Measurements from ENCODE around the gene ATP8A2.

Gene ATP8A2

GRCh38 chr13:25927363-25927762 is 555.6 kb downstream of the ATP8A2 start:
- no peaks in the 10 kb centered on the region for H3K36me3 ChIP-seq (ENCODE audit: control insufficient read depth in 2 of 2, insufficient read depth in 2 of 2, low read length in 2 of 2)
- peaks cover 0 to 3% of the 10 kb centered on the region in 2 donors for H3K27me3 ChIP-seq (ENCODE audit: control insufficient read depth in 2 of 2, insufficient read depth in 2 of 2, low read length in 2 of 2)
- H3K9ac ChIP-seq (ENCODE audit: low read depth in 1 of 2, low read length in 2 of 2) = no peak overlapping the region
- H3K4me3 ChIP-seq (ENCODE audit: low read length in 2 of 2) = no peak overlapping the region
- H3K9me3 ChIP-seq (ENCODE audit: control insufficient read depth in 2 of 2, low read length in 2 of 2) = no peaks in the 10 kb centered on the region
- no peaks in the 10 kb centered on the region for H3K4me1 ChIP-seq (ENCODE audit: control insufficient read depth in 2 of 2, insufficient read depth in 2 of 2, low read length in 2 of 2)
- no peak overlapping the region for H3K27ac ChIP-seq (ENCODE audit: low read depth in 2 of 2, low read length in 2 of 2)

GRCh38 chr13:25927932-25928331 is 556.2 kb downstream of the ATP8A2 start:
- Histone ChIP-seq H3K4me1 (ENCODE audit: control insufficient read depth in 2 of 2, insufficient read depth in 2 of 2, low read length in 2 of 2) (no peaks in the 10 kb centered on the region), H3K4me3 (ENCODE audit: low read length in 2 of 2) (no peak overlapping the region), H3K9ac (ENCODE audit: low read depth in 1 of 2, low read length in 2 of 2) (no peak overlapping the region), H3K27me3 (ENCODE audit: control insufficient read depth in 2 of 2, insufficient read depth in 2 of 2, low read length in 2 of 2) (peaks cover 0 to 3% of the 10 kb centered on the region in 2 donors), H3K27ac (ENCODE audit: low read depth in 2 of 2, low read length in 2 of 2) (no peak overlapping the region), H3K36me3 (ENCODE audit: control insufficient read depth in 2 of 2, insufficient read depth in 2 of 2, low read length in 2 of 2) (no peaks in the 10 kb centered on the region), H3K9me3 (ENCODE audit: control insufficient read depth in 2 of 2, low read length in 2 of 2) (no peaks in the 10 kb centered on the region)

GRCh38 chr13:25928941-25929505 is 557.2 kb downstream of the ATP8A2 start:
- Histone ChIP-seq H3K4me1 (ENCODE audit: control insufficient read depth in 2 of 2, insufficient read depth in 2 of 2, low read length in 2 of 2) (no peaks in the 10 kb centered on the region), H3K36me3 (ENCODE audit: control insufficient read depth in 2 of 2, insufficient read depth in 2 of 2, low read length in 2 of 2) (no peaks in the 10 kb centered on the region), H3K4me3 (ENCODE audit: low read length in 2 of 2) (no peak overlapping the region), H3K9me3 (ENCODE audit: control insufficient read depth in 2 of 2, low read length in 2 of 2) (no peaks in the 10 kb centered on the region), H3K27me3 (ENCODE audit: control insufficient read depth in 2 of 2, insufficient read depth in 2 of 2, low read length in 2 of 2) (peaks cover 0 to 3% of the 10 kb centered on the region in 2 donors), H3K9ac (ENCODE audit: low read depth in 1 of 2, low read length in 2 of 2) (no peak overlapping the region), H3K27ac (ENCODE audit: low read depth in 2 of 2, low read length in 2 of 2) (no peak overlapping the region)

- H3K9ac ChIP-seq (ENCODE audit: low read depth in 1 of 2, low read length in 2 of 2) = no peak overlapping the region
- H3K27ac ChIP-seq (ENCODE audit: low read depth in 2 of 2, low read length in 2 of 2) = no peak overlapping the region
- H3K4me3 ChIP-seq (ENCODE audit: low read length in 2 of 2) = no peak overlapping the region
- no peaks in the 10 kb centered on the region for H3K9me3 ChIP-seq (ENCODE audit: control insufficient read depth in 2 of 2, low read length in 2 of 2)
- H3K4me1 ChIP-seq (ENCODE audit: control insufficient read depth in 2 of 2, insufficient read depth in 2 of 2, low read length in 2 of 2) = no peaks in the 10 kb centered on the region
- H3K36me3 ChIP-seq (ENCODE audit: control insufficient read depth in 2 of 2, insufficient read depth in 2 of 2, low read length in 2 of 2) = no peaks in the 10 kb centered on the region
- H3K27me3 ChIP-seq (ENCODE audit: control insufficient read depth in 2 of 2, insufficient read depth in 2 of 2, low read length in 2 of 2) = peaks cover 0 to 3% of the 10 kb centered on the region in 2 donors
Observed at GRCh38 chr13:25929816-25930215, 558.0 kb downstream of the ATP8A2 start.

DNA sequence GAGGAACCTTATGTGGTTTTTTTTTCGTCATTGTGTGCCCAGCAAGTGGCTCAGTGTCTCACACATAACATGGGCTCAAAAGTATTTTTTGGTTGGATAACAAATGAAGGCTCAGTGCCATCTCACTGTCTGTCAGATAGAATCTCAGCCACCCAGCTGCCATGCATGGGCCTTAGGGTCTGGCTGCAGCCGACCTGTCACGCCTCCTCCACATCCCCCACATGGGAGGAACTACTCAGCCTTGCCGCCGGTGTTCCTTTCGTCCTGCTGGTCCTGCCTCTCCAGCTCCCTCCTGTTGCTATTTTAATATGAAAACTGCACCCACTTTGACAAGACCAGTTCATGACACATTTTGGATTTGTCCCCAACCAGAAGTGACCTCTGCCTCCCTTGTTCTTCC is 558.9 kb downstream of the ATP8A2 start:
- Histone ChIP-seq H3K9me3 (ENCODE audit: control insufficient read depth in 2 of 2, low read length in 2 of 2) (no peaks in the 10 kb centered on the region), H3K4me3 (ENCODE audit: low read length in 2 of 2) (no peak overlapping the region), H3K9ac (ENCODE audit: low read depth in 1 of 2, low read length in 2 of 2) (no peak overlapping the region), H3K4me1 (ENCODE audit: control insufficient read depth in 2 of 2, insufficient read depth in 2 of 2, low read length in 2 of 2) (no peaks in the 10 kb centered on the region), H3K27ac (ENCODE audit: low read depth in 2 of 2, low read length in 2 of 2) (no peak overlapping the region), H3K27me3 (ENCODE audit: control insufficient read depth in 2 of 2, insufficient read depth in 2 of 2, low read length in 2 of 2) (peaks cover 0 to 3% of the 10 kb centered on the region in 2 donors), H3K36me3 (ENCODE audit: control insufficient read depth in 2 of 2, insufficient read depth in 2 of 2, low read length in 2 of 2) (no peaks in the 10 kb centered on the region)

DNA sequence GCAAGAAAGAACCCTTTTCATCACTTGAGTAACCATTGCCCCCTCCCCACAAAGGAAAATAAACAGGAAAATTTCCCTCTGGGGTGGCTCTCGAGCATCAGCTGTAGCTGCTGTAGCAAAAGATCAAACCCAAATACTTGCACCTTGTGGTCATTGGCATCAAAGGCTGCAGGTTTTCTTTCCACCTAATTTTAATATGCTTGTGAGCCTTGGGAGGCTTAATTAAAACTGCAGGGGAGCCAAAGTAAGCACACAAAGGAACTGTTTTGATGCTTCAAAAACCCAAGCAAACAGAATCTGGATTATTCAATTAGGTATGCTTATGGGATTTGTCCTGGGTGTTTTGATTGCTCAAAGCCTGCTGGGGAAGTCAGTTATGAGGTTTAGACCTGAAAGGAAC is 560.6 kb downstream of the ATP8A2 start:
- Histone ChIP-seq H3K4me3 (ENCODE audit: low read length in 2 of 2) (no peak overlapping the region), H3K36me3 (ENCODE audit: control insufficient read depth in 2 of 2, insufficient read depth in 2 of 2, low read length in 2 of 2) (no peaks in the 10 kb centered on the region), H3K4me1 (ENCODE audit: control insufficient read depth in 2 of 2, insufficient read depth in 2 of 2, low read length in 2 of 2) (no peaks in the 10 kb centered on the region), H3K9me3 (ENCODE audit: control insufficient read depth in 2 of 2, low read length in 2 of 2) (no peaks in the 10 kb centered on the region), H3K27ac (ENCODE audit: low read depth in 2 of 2, low read length in 2 of 2) (no peak overlapping the region), H3K9ac (ENCODE audit: low read depth in 1 of 2, low read length in 2 of 2) (no peak overlapping the region), H3K27me3 (ENCODE audit: control insufficient read depth in 2 of 2, insufficient read depth in 2 of 2, low read length in 2 of 2) (peaks cover 0 to 3% of the 10 kb centered on the region in 2 donors)

DNA sequence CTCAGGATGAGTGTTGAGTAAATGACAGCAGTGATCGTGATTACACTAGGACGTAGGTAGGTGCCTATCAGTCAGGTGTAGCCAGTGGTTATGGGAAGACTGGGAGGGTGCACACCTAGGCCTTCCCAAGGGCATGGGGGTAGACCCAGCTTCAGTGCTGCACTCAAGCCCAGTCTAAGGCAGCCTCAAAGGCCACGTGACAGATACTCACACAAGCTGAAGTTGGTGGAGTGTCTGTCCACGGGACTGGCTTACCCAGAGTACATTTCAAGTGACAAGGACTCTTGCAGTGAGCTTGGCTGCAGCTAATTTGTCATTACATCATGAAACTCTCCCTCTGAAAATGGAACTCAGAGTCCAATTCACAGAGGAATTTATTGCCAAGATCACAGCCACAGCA is 561.7 kb downstream of the ATP8A2 start:
- Histone ChIP-seq H3K27ac (ENCODE audit: low read depth in 2 of 2, low read length in 2 of 2) (no peak overlapping the region), H3K9ac (ENCODE audit: low read depth in 1 of 2, low read length in 2 of 2) (no peak overlapping the region), H3K27me3 (ENCODE audit: control insufficient read depth in 2 of 2, insufficient read depth in 2 of 2, low read length in 2 of 2) (no peaks in the 10 kb centered on the region), H3K36me3 (ENCODE audit: control insufficient read depth in 2 of 2, insufficient read depth in 2 of 2, low read length in 2 of 2) (no peaks in the 10 kb centered on the region), H3K4me3 (ENCODE audit: low read length in 2 of 2) (no peak overlapping the region), H3K9me3 (ENCODE audit: control insufficient read depth in 2 of 2, low read length in 2 of 2) (no peaks in the 10 kb centered on the region), H3K4me1 (ENCODE audit: control insufficient read depth in 2 of 2, insufficient read depth in 2 of 2, low read length in 2 of 2) (no peaks in the 10 kb centered on the region)

- no peak overlapping the region for H3K27ac ChIP-seq (ENCODE audit: low read depth in 2 of 2, low read length in 2 of 2)
- no peak overlapping the region for H3K4me3 ChIP-seq (ENCODE audit: low read length in 2 of 2)
- no peak overlapping the region for H3K9ac ChIP-seq (ENCODE audit: low read depth in 1 of 2, low read length in 2 of 2)
- no peaks in the 10 kb centered on the region for H3K9me3 ChIP-seq (ENCODE audit: control insufficient read depth in 2 of 2, low read length in 2 of 2)
- no peaks in the 10 kb centered on the region for H3K36me3 ChIP-seq (ENCODE audit: control insufficient read depth in 2 of 2, insufficient read depth in 2 of 2, low read length in 2 of 2)
- H3K27me3 ChIP-seq (ENCODE audit: control insufficient read depth in 2 of 2, insufficient read depth in 2 of 2, low read length in 2 of 2) = no peaks in the 10 kb centered on the region
- H3K4me1 ChIP-seq (ENCODE audit: control insufficient read depth in 2 of 2, insufficient read depth in 2 of 2, low read length in 2 of 2) = no peaks in the 10 kb centered on the region
Observed at GRCh38 chr13:25934127-25934526, 562.4 kb downstream of the ATP8A2 start.

DNA sequence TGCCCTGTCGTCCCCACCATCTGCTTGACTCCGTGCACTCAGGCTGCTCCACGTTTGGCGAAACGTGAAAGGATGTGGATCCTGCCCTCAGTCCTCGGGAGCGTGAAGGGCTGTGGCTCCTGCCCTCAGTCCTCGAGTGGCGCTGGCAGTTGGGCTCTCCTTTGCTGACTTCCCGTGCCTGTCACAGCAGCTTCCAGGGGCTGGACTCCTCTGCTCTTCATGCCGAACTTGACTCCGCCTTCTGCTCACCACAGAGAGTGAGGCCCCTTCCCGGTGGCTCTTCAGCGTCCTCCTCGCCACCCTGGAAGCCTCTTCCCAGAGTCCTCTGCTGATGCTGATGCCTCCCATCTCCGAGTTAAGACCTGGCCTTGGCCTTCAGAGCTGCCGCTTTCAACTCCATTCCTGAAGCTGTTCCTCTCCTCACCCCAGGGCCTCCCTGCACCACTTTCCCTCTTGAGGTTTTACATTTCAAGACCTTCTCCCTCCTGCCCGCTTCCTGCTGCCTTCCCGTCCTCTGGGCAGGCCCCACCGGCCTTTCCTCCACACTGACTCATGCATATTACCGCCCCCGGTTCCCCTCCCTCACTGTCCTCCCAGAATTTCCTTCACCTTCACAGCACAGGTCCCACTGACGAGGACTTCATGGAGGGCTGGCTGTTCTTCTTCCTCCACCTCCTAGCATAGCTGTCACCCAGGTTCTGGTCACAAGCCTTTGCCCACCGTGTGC is 568.4 kb downstream of the ATP8A2 start:
- no peaks in the 10 kb centered on the region for H3K36me3 ChIP-seq (ENCODE audit: control insufficient read depth in 2 of 2, insufficient read depth in 2 of 2, low read length in 2 of 2)
- no peaks in the 10 kb centered on the region for H3K27me3 ChIP-seq (ENCODE audit: control insufficient read depth in 2 of 2, insufficient read depth in 2 of 2, low read length in 2 of 2)
- H3K4me3 ChIP-seq (ENCODE audit: low read length in 2 of 2) = no peak overlapping the region
- no peak overlapping the region for H3K27ac ChIP-seq (ENCODE audit: low read depth in 2 of 2, low read length in 2 of 2)
- no peak overlapping the region for H3K9ac ChIP-seq (ENCODE audit: low read depth in 1 of 2, low read length in 2 of 2)
- no peaks in the 10 kb centered on the region for H3K4me1 ChIP-seq (ENCODE audit: control insufficient read depth in 2 of 2, insufficient read depth in 2 of 2, low read length in 2 of 2)
- no peaks in the 10 kb centered on the region for H3K9me3 ChIP-seq (ENCODE audit: control insufficient read depth in 2 of 2, low read length in 2 of 2)

DNA sequence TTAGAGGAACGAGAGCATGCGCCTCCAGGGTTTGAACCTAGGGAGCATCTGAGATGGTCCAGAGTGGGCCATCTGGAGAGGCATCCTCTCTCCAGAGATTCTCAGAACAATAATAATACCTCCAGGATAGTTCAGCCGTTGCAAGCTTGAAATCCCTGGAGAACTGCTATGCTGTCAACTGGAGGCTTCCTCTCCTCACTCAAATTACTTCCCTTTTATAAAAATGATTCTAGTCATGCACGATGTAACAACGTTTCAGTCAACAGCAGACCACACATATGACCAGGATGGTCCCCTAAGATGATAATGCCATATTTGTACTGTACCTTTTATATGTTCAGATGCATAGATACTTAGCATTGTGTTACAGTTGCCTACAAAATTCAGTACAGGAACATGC is 571.3 kb downstream of the ATP8A2 start:
- no peaks in the 10 kb centered on the region for H3K36me3 ChIP-seq (ENCODE audit: control insufficient read depth in 2 of 2, insufficient read depth in 2 of 2, low read length in 2 of 2)
- no peak overlapping the region for H3K27ac ChIP-seq (ENCODE audit: low read depth in 2 of 2, low read length in 2 of 2)
- no peaks in the 10 kb centered on the region for H3K4me1 ChIP-seq (ENCODE audit: control insufficient read depth in 2 of 2, insufficient read depth in 2 of 2, low read length in 2 of 2)
- no peaks in the 10 kb centered on the region for H3K9me3 ChIP-seq (ENCODE audit: control insufficient read depth in 2 of 2, low read length in 2 of 2)
- no peak overlapping the region for H3K4me3 ChIP-seq (ENCODE audit: low read length in 2 of 2)
- no peak overlapping the region for H3K9ac ChIP-seq (ENCODE audit: low read depth in 1 of 2, low read length in 2 of 2)
- no peaks in the 10 kb centered on the region for H3K27me3 ChIP-seq (ENCODE audit: control insufficient read depth in 2 of 2, insufficient read depth in 2 of 2, low read length in 2 of 2)

Data from mucosa of rectum (tissue), 2 donors.